Neural crest cell (in vitro differentiated cells): Measurements from ENCODE around the gene STRA6. TPM values are rescaled to one million over a fixed set of nuclear protein-coding genes. Genes with fewer than 3 reads are reported as not detected.

Source experiments
- DNase-seq: peaks from one replicate; pipeline ENCODE4 v3.0.0; 2021; ENCODE audit warnings: low read depth, mixed read lengths, low spot score
- H3K27ac Mint-ChIP-seq: one replicate; pipeline ENCODE4 v1.8.0; 2021; ENCODE audit warnings: mild to moderate bottlenecking, mixed read lengths; ENCODE audit not compliant: unreplicated experiment
- H3K27me3 Mint-ChIP-seq: 2 replicates; pipeline ENCODE4 v1.8.0; 2021; ENCODE audit warnings: low read depth, mild to moderate bottlenecking, mixed read lengths
- H3K36me3 Mint-ChIP-seq: 2 replicates; pipeline ENCODE4 v1.8.0; 2021; ENCODE audit warnings: low read depth, mild to moderate bottlenecking, mixed read lengths
- H3K4me1 Mint-ChIP-seq: 2 replicates; pipeline ENCODE4 v1.8.0; 2021; ENCODE audit warnings: mixed read lengths
- H3K4me3 Mint-ChIP-seq: one replicate; pipeline ENCODE4 v1.8.0; 2021; ENCODE audit warnings: mild to moderate bottlenecking, mixed read lengths
- H3K9me3 Mint-ChIP-seq: 2 replicates; pipeline ENCODE4 v1.8.0; 2021; ENCODE audit warnings: mixed read lengths
- total RNA-seq: library from RNA; stranded (reverse); gene quantifications from 2 replicates; pipeline ENCODE4 v1.2.1, GENCODE V29; 2021
- TF ChIP-seq, protein P1 (sequence below): fragments of 200-600 bp; sonication (generic); conservative IDR thresholded peaks from 2 replicates; pipeline ENCODE4 v1.5.0; 2021; ENCODE audit warnings: antibody characterized with exemption, mild to moderate bottlenecking

STRA6 gene
- total RNA-seq, 1 donor from 2014 or later, result 138 TPM

DNA sequence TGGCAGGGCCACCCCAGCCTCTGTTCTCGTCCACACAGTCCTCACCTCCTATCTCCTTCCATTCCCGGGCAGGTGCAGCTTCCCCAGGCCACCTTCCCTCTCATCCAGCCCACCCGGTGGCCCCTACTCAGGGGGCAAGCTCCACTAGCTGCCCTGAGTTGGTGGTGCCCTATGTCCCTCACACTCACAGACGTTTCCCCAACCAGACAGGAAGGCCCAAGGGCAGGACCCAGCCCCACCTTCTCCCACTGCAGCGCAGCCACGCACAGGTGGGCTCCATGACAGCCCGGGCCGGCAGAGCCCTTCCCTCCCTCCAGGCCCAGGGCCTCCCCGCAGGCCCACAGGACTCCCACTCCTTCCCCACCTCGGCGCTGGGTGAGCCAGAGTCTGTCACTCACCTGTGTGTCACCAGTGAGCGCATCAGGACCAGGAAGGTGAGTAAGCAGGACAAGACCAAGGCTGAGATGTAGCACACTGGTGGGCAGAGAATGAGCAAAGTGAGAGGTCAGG is 17.9 kb downstream of the STRA6 start:
- Mint-ChIP-seq H3K4me3 (peak overlapping the region; percentile 59), H3K9me3 (no peaks in the 10 kb centered on the region), H3K27me3 (no peaks in the 10 kb centered on the region), H3K36me3 (no peaks in the 10 kb centered on the region), H3K4me1 (peaks cover 6% of the 10 kb centered on the region), H3K27ac (peak overlapping the region; percentile 19)
- no peak for DNase-seq
- TF ChIP-seq, protein P1, sequence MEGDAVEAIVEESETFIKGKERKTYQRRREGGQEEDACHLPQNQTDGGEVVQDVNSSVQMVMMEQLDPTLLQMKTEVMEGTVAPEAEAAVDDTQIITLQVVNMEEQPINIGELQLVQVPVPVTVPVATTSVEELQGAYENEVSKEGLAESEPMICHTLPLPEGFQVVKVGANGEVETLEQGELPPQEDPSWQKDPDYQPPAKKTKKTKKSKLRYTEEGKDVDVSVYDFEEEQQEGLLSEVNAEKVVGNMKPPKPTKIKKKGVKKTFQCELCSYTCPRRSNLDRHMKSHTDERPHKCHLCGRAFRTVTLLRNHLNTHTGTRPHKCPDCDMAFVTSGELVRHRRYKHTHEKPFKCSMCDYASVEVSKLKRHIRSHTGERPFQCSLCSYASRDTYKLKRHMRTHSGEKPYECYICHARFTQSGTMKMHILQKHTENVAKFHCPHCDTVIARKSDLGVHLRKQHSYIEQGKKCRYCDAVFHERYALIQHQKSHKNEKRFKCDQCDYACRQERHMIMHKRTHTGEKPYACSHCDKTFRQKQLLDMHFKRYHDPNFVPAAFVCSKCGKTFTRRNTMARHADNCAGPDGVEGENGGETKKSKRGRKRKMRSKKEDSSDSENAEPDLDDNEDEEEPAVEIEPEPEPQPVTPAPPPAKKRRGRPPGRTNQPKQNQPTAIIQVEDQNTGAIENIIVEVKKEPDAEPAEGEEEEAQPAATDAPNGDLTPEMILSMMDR, result no peak

DNA sequence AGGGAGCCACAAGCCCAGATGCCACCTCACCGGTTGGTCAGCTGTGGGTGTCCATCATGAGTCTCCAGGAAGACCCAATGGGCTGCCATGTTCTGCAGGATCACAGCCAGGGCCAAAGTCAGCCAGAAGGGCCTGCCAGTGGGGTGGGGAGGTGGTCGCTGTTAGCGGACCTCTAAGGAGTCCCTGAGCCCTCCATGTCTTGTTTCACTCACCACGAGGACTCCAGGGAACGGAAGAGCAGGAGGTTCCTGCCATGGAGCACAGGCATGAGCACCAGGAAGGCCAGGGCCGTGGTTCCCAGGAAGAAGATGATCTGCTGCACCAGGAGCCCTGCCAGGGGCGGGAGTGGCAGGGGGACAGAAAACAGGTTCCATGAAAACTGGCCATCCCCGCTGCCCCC is 20.5 kb downstream of the STRA6 start:
- peaks cover 27% of the 10 kb centered on the region for H3K4me1 Mint-ChIP-seq
- no peak overlapping the region for H3K27ac Mint-ChIP-seq
- no peak for DNase-seq
- TF ChIP-seq, protein P1, result no peak
- H3K9me3 Mint-ChIP-seq, result no peaks in the 10 kb centered on the region
- no peaks in the 10 kb centered on the region for H3K27me3 Mint-ChIP-seq
- no peaks in the 10 kb centered on the region for H3K36me3 Mint-ChIP-seq
- H3K4me3 Mint-ChIP-seq, result peak overlapping the region; percentile 41

DNA sequence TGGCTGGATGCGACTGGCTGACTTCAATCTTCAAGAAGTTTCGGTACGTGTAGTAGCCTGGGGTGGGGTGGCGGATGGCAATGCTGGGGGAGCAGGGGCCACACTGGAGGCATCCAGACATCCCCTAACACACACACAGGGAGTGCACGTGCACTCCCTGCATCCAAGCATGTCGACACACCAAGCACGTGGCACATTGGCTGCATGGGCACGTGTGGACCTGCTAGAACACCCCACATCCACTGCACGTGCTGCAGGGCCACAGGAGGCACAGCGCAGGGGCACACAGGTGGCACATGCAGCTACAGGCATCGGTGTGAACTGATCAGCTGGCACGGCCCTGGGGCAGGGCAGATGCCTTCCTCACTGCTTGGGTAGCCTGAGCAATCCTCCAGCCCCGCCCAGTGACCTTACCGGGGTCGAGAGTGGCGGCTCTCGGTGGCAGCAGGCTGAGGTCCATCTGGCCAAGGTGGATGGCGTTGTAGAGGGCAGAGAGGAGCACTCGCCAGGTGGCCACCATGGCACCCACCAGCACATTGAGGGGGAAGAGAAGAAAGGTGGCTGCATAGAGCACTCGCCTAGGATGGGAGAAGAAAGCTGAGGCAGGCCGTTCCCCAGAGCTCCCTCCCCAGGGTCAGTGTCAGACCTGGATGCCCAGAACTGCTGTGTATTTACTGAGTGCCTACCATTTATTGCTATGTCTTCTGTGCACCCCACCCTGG is 21.5 kb downstream of the STRA6 start:
- Mint-ChIP-seq H3K4me1 (peaks cover 38% of the 10 kb centered on the region), H3K4me3 (no peak overlapping the region), H3K27ac (no peak overlapping the region), H3K36me3 (no peaks in the 10 kb centered on the region), H3K27me3 (peaks cover 7% of the 10 kb centered on the region), H3K9me3 (no peaks in the 10 kb centered on the region)
- DNase-seq, result no peak
- TF ChIP-seq, protein P1, result no peak

DNA sequence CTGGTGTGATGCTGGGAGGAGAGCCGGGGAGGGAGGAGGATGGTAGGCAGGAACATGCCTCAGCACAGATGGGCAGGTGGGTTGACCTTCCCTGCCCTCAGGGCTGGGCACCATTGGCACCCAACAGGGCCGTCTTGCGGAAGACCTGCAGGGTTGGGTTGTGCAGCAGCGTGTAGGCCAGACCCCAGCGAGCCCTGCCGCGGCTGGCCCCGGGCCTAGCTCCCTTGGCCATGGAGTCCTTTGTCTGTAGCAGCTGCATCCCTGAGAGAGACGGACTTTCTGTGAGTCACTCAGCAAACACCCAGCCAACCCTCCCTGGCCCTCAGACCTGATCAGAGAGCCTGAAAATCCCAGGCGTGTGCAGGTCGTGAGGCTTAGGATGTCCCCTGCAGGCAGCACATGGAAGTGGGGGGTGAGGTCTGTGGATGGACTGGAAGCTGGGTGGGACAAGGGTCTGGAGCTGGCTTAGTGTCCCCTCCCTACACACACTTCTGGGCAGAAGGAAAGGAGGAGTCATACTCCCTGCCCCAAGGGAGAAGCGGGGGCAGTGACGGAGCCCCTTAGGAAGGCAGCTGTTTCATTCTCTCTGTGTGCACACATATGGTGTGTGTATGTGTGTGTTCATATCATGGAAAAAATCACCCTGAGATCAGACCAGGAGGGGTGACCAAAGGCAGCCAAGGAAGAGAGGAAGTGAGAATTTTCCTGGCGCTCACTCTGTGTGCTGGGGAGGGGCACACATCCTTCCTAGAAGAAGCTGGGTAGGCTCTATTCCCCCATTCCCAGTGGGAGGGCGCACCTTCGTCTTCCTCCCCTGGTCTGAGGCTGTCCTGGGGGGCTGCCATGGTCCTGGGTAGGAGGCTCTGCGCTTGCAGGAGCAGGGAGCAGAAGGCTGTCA is 22.4 kb downstream of the STRA6 start:
- no peak for DNase-seq
- Mint-ChIP-seq H3K36me3 (no peaks in the 10 kb centered on the region), H3K9me3 (no peaks in the 10 kb centered on the region), H3K27me3 (peaks cover 9% of the 10 kb centered on the region), H3K4me1 (peaks cover 43% of the 10 kb centered on the region), H3K27ac (peak overlapping the region; percentile 90), H3K4me3 (peak overlapping the region; percentile 31)
- TF ChIP-seq, protein P1, result no peak

DNA sequence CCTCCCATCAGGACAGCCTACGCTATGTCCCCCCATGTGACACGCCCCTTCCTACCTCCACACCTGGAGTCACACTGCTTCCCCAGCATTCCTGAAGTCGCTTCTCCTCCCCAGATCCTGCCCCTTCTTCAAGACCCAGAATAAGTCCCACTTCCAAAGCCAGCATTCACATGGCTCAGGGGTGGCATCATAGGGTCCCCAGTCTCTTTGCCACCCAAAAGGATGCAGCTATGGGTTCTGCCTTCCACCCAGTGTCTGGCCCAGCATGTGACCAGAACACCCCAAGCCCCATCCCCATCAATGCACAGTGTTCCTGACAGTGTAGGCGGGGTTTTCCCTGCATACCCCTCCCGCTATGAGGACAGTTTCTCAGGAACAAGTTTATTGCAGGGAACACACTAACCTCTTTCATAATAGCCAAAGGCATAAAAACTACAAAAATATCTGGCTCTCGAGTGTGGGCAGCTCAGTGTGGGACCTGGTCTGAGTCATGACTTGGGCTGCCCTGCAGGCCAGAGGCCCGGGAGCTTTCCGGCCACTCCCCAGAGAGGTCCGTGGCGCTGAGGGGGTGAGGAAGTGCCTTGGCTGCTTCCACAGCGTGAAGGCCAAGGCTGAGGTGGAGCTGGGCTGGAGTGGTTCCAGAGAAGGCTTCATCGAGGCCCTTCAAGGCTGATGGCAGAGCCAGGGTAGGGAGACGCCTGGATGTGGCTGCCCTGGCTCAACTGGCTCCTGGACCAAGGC is 23.3 kb downstream of the STRA6 start:
- TF ChIP-seq, protein P1, result no peak
- no peaks in the 10 kb centered on the region for H3K9me3 Mint-ChIP-seq
- H3K36me3 Mint-ChIP-seq, result no peaks in the 10 kb centered on the region
- peak overlapping the region; percentile 21 for H3K4me3 Mint-ChIP-seq
- H3K27me3 Mint-ChIP-seq, result peaks cover 11% of the 10 kb centered on the region
- H3K4me1 Mint-ChIP-seq, result peaks cover 50% of the 10 kb centered on the region
- H3K27ac Mint-ChIP-seq, result peak overlapping the region; percentile 54
- no peak for DNase-seq
